NT2/D1 (cell line): ENCODE results near the gene GLO1.

Experiments
- SUZ12 ChIP-seq: IDR thresholded peaks from 2 replicates; pipeline ENCODE4 v1.6.1; 2011; ENCODE audit not compliant: insufficient read length, insufficient read depth; ENCODE audit errors: extremely low read depth
- ZNF274 ChIP-seq: IDR thresholded peaks from 2 replicates; pipeline ENCODE4 v1.6.1; 2011; ENCODE audit warnings: mild to moderate bottlenecking, low read depth, low read length

DNA sequence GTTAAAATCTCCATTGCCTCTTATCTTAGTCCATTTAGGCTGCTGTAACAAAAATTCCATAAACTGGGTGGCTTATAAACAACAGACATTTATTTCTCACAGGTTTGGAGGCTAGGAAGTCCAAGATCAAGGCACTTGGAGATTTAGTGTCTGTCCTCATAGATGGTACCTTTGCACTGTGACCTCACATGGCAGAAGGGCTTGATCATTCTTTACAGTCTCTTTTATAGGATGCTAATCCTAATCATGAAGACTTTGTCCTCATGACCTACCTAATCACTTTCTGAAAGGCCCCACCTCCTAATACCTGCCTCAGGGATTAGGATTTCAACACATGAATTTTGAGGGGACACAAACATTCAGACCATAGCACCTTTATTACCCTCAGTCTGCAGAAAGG lies 6.6 kb downstream of the GLO1 start:
- no peak for TF ChIP-seq SUZ12
- no peak for TF ChIP-seq ZNF274
